GM12878 (cell line): ENCODE data around the gene AIP. TPM values are rescaled to one million over a fixed set of nuclear protein-coding genes. Genes with fewer than 3 reads are reported as not detected.

ENCODE experiments used
- ATAC-seq: fragments of 200-7000 bp; cut with Tn5 transposase; 3 replicates; pipeline ENCODE4 v1.9.1; 2020; ENCODE audit warnings: mild to moderate bottlenecking, moderate library complexity
- BruUV-seq: library from RNA; stranded (reverse); fragments of 400-500 nt; replicated peaks from 2 replicates; lab custom pipeline; 2021; lab: Mats Ljungman, UMichigan
- CTCF ChIA-PET: fragments of 300-600 bp; sonication (Branson Sonifier 250); formaldehyde crosslinking; extraction: SDS; loops from one replicate; lab custom pipeline; 2021; ENCODE audit warnings: inconsistent platforms; lab: Yijun Ruan, JAX
- POLR2A ChIA-PET: fragments of 350-600 bp; formaldehyde crosslinking; extraction: SDS; loops from one replicate; lab custom pipeline; 2021; ENCODE audit warnings: inconsistent platforms; lab: Charles Lee
- RAD21 ChIA-PET: fragments of 300-600 bp; sonication (Branson Sonifier 250); formaldehyde crosslinking; loops from one replicate; lab custom pipeline; 2023; ENCODE audit warnings: antibody characterized with exemption; ENCODE audit not compliant: unreplicated experiment; lab: Charles Lee
- SMC1A ChIA-PET: fragments of 300-600 bp; sonication (Branson Sonifier 250); formaldehyde crosslinking; loops from one replicate; lab custom pipeline; 2023; ENCODE audit not compliant: unreplicated experiment, uncharacterized antibody; lab: Charles Lee
- DNase-seq: peaks from one replicate; pipeline ENCODE4 v3.0.0-alpha.2; 2011; ENCODE audit warnings: low read depth, low spot score
- FAIRE-seq: peaks from 3 replicates; lab custom pipeline; 2011; peaks lifted over from hg19 to GRCh38; lab: Jason Lieb, UNC
- H2AFZ ChIP-seq: 2 replicates; pipeline ENCODE4 v1.6.0; 2011; ENCODE audit warnings: low read depth, low read length, control low read depth; ENCODE audit not compliant: control insufficient read depth
- H3K27ac ChIP-seq: 2 replicates; pipeline ENCODE4 v1.5.1; 2011; ENCODE audit warnings: control low read depth; ENCODE audit not compliant: control insufficient read depth, insufficient read depth
- H3K27me3 ChIP-seq, 2 experiments: replicated peaks in 1 of 2; 2 replicates each; pipeline versions ENCODE4 v1.6.0 to v1.6.1; 2011; ENCODE audit warnings: low read length in 1 of 2; ENCODE audit not compliant: control insufficient read depth in 2 of 2, insufficient read depth in 2 of 2
- H3K36me3 ChIP-seq, 2 experiments: 2 replicates each; pipeline ENCODE4 v1.5.1; 2011; ENCODE audit warnings: low read length in 1 of 2; ENCODE audit not compliant: control insufficient read depth in 2 of 2, insufficient read depth in 2 of 2
- H3K4me1 ChIP-seq: 2 replicates; pipeline ENCODE4 v1.6.1; 2011; ENCODE audit warnings: mild to moderate bottlenecking, low read length, moderate library complexity, mixed read lengths; ENCODE audit not compliant: control insufficient read depth, insufficient read depth
- H3K4me2 ChIP-seq: 2 replicates; pipeline ENCODE4 v1.6.0; 2011; ENCODE audit warnings: control low read depth; ENCODE audit not compliant: control insufficient read depth, insufficient read depth
- H3K4me3 ChIP-seq: fragments of 200-600 bp; sonication (generic); 2 replicates; pipeline ENCODE4 v1.5.1; 2016
- H3K79me2 ChIP-seq: 2 replicates; pipeline ENCODE4 v1.6.0; 2011; ENCODE audit warnings: low read length; ENCODE audit not compliant: control insufficient read depth, insufficient read depth
- H3K9ac ChIP-seq: 2 replicates; pipeline ENCODE4 v1.8.0; 2011; ENCODE audit warnings: low read length, control low read depth, mixed read lengths; ENCODE audit not compliant: control insufficient read depth, insufficient read depth
- H3K9me3 ChIP-seq: replicated peaks from 3 replicates; pipeline ENCODE4 v1.5.1; 2011; ENCODE audit warnings: mild to moderate bottlenecking, low read length; ENCODE audit not compliant: control insufficient read depth, insufficient read depth
- H4K20me1 ChIP-seq: 2 replicates; pipeline ENCODE4 v1.6.0; 2011; ENCODE audit not compliant: control insufficient read depth, insufficient read depth
- BHLHE40 ChIP-seq, 2 experiments: fragments of 450-650 bp in 1 of 2; IDR thresholded peaks; 2 replicates each; pipeline ENCODE4 v1.6.1; 2011 to 2017; ENCODE audit warnings: low read depth in 2 of 2, borderline replicate concordance in 1 of 2, improper control_type of control experiment in 1 of 2, low read length in 1 of 2, mild to moderate bottlenecking in 1 of 2
- CEBPZ ChIP-seq: fragments of 150-350 bp; IDR thresholded peaks from 2 replicates; pipeline ENCODE4 v1.6.1; 2016; ENCODE audit warnings: low read depth, low read length
- CHD1 ChIP-seq: IDR thresholded peaks from 2 replicates; pipeline ENCODE4 v1.6.1; 2012; ENCODE audit warnings: low read depth, low read length, improper control_type of control experiment
- E2F4 ChIP-seq: IDR thresholded peaks from 2 replicates; pipeline ENCODE4 v1.6.1; 2012; ENCODE audit warnings: low read depth, low read length, improper control_type of control experiment
- ETV6 ChIP-seq, 2 experiments: fragments of 450-650 bp in 1 of 2; IDR thresholded peaks in 1 of 2; conservative IDR thresholded peaks in 1 of 2; 2 replicates each; pipeline ENCODE4 v1.6.1; 2014; ENCODE audit warnings: antibody characterized with exemption in 1 of 2, borderline replicate concordance in 1 of 2, low read depth in 1 of 2, mild to moderate bottlenecking in 1 of 2, moderate library complexity in 1 of 2
- HDAC2 ChIP-seq: fragments of 200-600 bp; sonication (generic); IDR thresholded peaks from 2 replicates; pipeline ENCODE4 v1.6.1; 2017
- JUND ChIP-seq: IDR thresholded peaks from 2 replicates; pipeline ENCODE4 v1.6.1; 2012; ENCODE audit warnings: low read depth, mild to moderate bottlenecking, low read length, improper control_type of control experiment, moderate library complexity
- KDM1A ChIP-seq: fragments of 200-600 bp; sonication (generic); IDR thresholded peaks from 2 replicates; pipeline ENCODE4 v1.6.1; 2016; ENCODE audit warnings: borderline replicate concordance
- NFIC ChIP-seq: IDR thresholded peaks from 2 replicates; pipeline ENCODE4 v1.6.1; 2012; ENCODE audit warnings: low read depth, mild to moderate bottlenecking, inconsistent platforms, low read length, moderate library complexity
- NFYB ChIP-seq: IDR thresholded peaks from 2 replicates; pipeline ENCODE4 v1.6.1; 2011; ENCODE audit warnings: low read depth, mild to moderate bottlenecking, low read length, improper control_type of control experiment, moderate library complexity; ENCODE audit not compliant: insufficient read depth
- POLR2AphosphoS2 ChIP-seq: IDR thresholded peaks from 2 replicates; pipeline ENCODE4 v1.6.1; 2011; ENCODE audit warnings: low read depth, mild to moderate bottlenecking, low read length, improper control_type of control experiment, moderate library complexity
- SMAD1 ChIP-seq: fragments of 450-650 bp; IDR thresholded peaks from 2 replicates; pipeline ENCODE4 v1.6.1; 2018; ENCODE audit warnings: mild to moderate bottlenecking, low read depth; ENCODE audit not compliant: partially characterized antibody
- SUPT20H ChIP-seq: IDR thresholded peaks from 2 replicates; pipeline ENCODE4 v1.6.1; 2011; ENCODE audit warnings: low read depth, mild to moderate bottlenecking, low read length, moderate library complexity, borderline replicate concordance; ENCODE audit not compliant: control insufficient read depth
- YY1 ChIP-seq: IDR thresholded peaks from 2 replicates; pipeline ENCODE4 v1.6.1; 2011; ENCODE audit warnings: low read depth, mild to moderate bottlenecking, low read length
- WGBS: methylation state at CpG from one replicate; pipeline ENCODE4 v1.1.6; 2016; ENCODE audit warnings: low lambda C conversion rate; ENCODE audit not compliant: insufficient replicate concordance, insufficient coverage; ENCODE audit errors: missing lambda C conversion rate; 5-methylcytosine and 5-hydroxymethylcytosine counted together
- in situ Hi-C: fragments of 300-500 bp; cut with MboI; formaldehyde crosslinking; loops from 9 replicates; pipeline ENCODE4 v1.14.3; 2018; ENCODE audit warnings: mixed read lengths
- intact Hi-C: fragments of 100-400 bp; cut with micrococcal nuclease; formaldehyde crosslinking; loops from one replicate; pipeline ENCODE4 v1.14.2; 2022; ENCODE audit not compliant: unreplicated experiment
- polyA plus RNA-seq, 11 experiments: library from polyadenylated mRNA; depleted of rRNA in 4 of 11; unstranded in 6 of 11; stranded (reverse) in 5 of 11; fragments of >200 nt; fragmentation: Nextera tagmentation in 4 of 11; fragmentation: Illumina TruSeq in 1 of 11; extraction: Ambion mirVana in 4 of 11; extraction: Trizol in 1 of 11; gene quantifications; 1 replicate in 1 of 11; 2 replicates in 10 of 11; pipeline versions ENCODE4 v1.2.1 to v1.2.3, GENCODE V29; 2011 to 2016; ENCODE audit warnings: inconsistent platforms in 2 of 11, missing spikeins in 2 of 11, low read depth in 1 of 11
- total RNA-seq, 4 experiments: library from RNA; depleted of rRNA in 3 of 4; stranded (reverse); fragments of >200 nt in 3 of 4; fragmentation: Illumina TruSeq in 1 of 4; extraction: Trizol in 1 of 4; gene quantifications; 2 replicates each; pipeline versions ENCODE4 v1.2.1 to v1.2.3, GENCODE V29; 2013 to 2021
- TF ChIP-seq, protein P1 (sequence below): IDR thresholded peaks from 2 replicates; pipeline ENCODE4 v1.6.1; 2011; ENCODE audit warnings: mild to moderate bottlenecking, low read depth, low read length, moderate library complexity; ENCODE audit not compliant: insufficient replicate concordance

AIP gene
- total and polyA plus RNA-seq, 10 of the 15 experiments (the other 5 are each of a cell fraction or from before 2014, with no cell fraction given): 12.6 to 164 (median 104) TPM

- Histone ChIP-seq H3K27ac (no peak overlapping the region), H3K4me3 (no peak overlapping the region), H3K4me2 (no peak overlapping the region), H3K79me2 (peaks cover 24% of the 10 kb centered on the region), H3K27me3 (no peaks in the 10 kb centered on the region; a peak in 2 of 4 replicates), H2AFZ (no peak overlapping the region), H3K9ac (no peak overlapping the region), H3K4me1 (peaks cover 24% of the 10 kb centered on the region), H4K20me1 (no peaks in the 10 kb centered on the region), H3K36me3 (no peaks in the 10 kb centered on the region), H3K9me3 (no peaks in the 10 kb centered on the region)
- POLR2A ChIA-PET: no interaction called here
- TF ChIP-seq JUND (no peak), NFYB (no peak), POLR2AphosphoS2 (no peak), NFIC (no peak), CEBPZ (no peak), BHLHE40 (IDR thresholded peaks at IDR 0.05; ENCODE audit: borderline replicate concordance in 1 of 2, low read depth in 2 of 2, low read length in 1 of 2) (no peak), HDAC2 (no peak), ETV6 (conservative IDR thresholded peaks at IDR 0.05 in 1 of 2, IDR thresholded peaks at IDR 0.05 in 1 of 2; ENCODE audit: borderline replicate concordance in 1 of 2, low read depth in 1 of 2) (no peak), KDM1A (no peak), CHD1 (no peak), E2F4 (no peak), SUPT20H (no peak), SMAD1 (no peak), YY1 (no peak)
- TF ChIP-seq, protein P1, sequence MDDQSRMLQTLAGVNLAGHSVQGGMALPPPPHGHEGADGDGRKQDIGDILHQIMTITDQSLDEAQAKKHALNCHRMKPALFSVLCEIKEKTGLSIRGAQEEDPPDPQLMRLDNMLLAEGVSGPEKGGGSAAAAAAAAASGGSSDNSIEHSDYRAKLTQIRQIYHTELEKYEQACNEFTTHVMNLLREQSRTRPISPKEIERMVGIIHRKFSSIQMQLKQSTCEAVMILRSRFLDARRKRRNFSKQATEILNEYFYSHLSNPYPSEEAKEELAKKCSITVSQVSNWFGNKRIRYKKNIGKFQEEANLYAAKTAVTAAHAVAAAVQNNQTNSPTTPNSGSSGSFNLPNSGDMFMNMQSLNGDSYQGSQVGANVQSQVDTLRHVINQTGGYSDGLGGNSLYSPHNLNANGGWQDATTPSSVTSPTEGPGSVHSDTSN: no peak
- no peak for ATAC-seq
- FAIRE-seq: no peak
- 2% methylated on average over 3 of the region's 3 CpGs for WGBS
- intact Hi-C loops (no loop called here), in situ Hi-C loops (no loop called here)
- DNase-seq: no peak
- BruUV-seq: no TSS peak
- SMC1A ChIA-PET: no interaction called here
- CTCF ChIA-PET: no interaction called here
- RAD21 ChIA-PET: no interaction called here
These were observed 27.2 kb downstream of the AIP start for GRCh38 chr11:67510023-67510345.
